ENCODE results near the gene LIPT2.

LIPT2 gene

DNA sequence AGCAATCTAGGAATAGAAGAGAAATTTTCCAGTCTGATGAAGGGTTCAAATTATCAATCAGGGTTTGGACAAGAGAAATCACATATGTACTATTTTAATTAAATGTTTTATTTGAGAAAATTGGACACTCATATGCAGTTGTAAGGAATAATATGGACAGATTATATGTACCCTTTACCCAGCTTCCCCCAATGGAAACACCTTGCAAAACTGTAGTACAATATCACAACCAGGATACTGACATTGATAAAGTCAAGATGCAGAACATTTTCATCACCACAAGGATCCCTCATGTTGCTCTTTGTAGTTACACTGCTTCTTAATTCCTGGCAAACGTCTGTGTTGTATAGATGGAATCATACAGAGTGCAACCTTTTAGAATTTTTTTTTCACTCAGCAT, 1.4 kb upstream of the LIPT2 start:
- DNase-seq, result no peak

- no peak for DNase-seq
Measured at GRCh38 chr11:74493791-74494630, 487 bp upstream of the LIPT2 start.

GRCh38 chr11:74492084-74492483, 1.4 kb downstream of the LIPT2 start:
- DNase-seq, result no peak

GRCh38 chr11:74490941-74491340, 2.6 kb downstream of the LIPT2 start:
- DNase-seq, result no peak

GRCh38 chr11:74487875-74488274, 5.6 kb downstream of the LIPT2 start:
- DNase-seq, result no peak

GRCh38 chr11:74485868-74486267, 7.7 kb downstream of the LIPT2 start:
- DNase-seq, result no peak

DNA sequence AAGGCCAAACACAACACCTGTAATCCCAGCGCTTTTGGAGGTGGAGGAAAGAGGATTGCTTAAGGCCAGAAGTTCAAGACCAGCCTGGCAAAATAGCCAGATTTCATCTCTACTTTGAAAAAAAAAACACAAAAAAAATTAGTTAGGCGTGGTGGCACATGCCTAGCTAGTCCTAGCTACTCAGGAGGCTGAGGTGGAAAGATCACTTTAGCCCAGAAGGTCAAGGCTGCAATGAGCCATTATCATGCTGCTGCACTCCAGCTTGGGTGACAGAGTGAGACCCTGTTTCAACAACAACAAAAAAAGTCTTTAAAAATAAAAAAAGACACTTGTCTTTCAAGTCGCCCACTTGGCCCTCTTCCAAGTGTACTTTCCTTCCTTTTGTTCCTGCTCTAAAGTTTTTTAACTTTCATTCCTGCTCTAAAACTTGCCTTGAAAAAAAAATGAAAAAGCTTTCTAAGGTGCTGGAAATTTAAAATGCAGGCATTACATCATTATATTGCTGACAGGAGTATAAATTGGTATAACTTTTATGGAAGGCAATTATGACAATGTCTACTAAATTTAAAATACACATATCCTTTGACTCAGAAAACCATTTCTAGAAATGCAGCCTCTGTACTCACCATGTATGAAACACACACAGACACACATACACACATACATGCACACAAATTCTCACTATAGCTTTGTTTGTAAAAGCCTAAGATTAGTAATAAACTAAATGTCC, 12.7 kb downstream of the LIPT2 start:
- no peak for DNase-seq

DNA sequence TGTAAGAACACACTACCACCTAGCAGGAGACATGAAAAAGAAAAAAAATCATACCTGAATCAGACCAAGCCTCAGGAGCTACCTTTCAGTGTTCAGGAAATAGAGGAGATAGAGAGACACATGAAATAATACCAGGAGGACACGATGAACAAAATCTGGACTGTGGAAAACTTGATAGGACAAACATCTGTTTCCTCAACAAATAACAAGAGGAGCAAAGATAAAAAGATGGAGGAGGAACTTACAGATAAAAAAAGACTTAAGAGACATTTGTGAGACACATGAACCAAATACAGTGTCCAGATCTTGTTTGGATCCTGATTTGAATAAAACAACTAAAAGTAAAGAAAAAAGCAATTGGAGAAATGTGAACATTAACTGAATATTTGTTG, 13.8 kb downstream of the LIPT2 start:
- DNase-seq, result no peak

DNA sequence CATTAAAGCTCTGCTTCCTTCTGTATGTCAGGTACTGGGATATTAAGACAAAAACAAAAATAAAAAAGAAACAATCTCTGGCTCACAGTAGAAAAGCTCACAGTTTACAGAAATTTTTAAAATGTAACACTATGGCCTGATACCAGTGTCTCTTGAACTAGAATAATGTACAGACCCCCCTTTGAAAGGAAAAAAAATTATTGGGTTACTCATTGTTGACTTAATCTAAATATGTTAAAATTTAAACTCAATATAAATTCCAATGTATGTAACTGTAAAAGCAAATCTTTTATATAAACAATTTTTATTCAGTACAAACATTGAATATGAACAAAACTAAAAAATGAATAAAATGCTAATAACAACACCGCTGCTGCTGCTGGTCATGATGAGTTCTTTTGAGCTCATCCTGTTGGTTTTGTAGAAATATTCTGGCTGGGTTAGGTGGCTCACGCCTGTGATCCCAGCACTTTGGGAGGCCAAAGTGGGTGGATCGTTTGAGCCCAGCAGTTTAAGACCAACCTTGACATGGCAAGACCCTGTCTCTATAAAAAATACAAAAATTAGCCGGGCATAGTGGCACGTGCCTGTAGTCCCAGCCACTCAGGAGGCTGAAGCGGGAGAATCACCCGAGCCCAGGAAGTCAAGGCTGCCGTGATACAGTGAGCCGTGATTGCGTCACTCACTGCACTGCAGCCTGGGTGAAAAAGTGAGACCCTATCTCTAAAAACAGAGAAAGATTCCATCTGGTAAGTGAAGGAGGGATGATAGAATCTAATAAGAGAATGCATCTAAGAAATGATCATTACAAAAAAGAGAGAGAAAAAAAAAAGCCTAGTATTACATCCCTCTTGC, 14.4 kb downstream of the LIPT2 start:
- DNase-seq, result no peak

DNA sequence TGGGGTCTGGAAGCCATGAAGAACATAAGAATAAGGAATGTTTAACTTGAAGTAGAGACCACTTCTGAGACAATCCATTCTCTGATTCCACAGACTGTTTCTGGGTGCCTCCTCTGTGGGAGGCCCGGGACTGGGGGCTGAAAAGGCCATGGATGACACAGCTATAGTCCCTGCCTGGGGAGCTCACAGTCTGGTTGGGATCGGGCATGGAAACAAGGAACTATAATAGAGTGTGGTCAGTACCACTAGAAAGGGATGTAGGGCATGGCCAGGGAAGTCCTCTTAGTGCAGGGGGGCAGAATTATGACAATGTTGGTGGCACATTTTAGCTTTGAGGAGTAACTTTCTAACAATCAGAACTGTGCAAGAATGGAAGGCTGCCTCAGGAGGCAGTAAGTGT, 17.0 kb downstream of the LIPT2 start:
- no peak for DNase-seq

GRCh38 chr11:74474316-74474715, 19.2 kb downstream of the LIPT2 start:
- no peak for DNase-seq

- no peak for DNase-seq
Measured at GRCh38 chr11:74473382-74474173, 19.9 kb downstream of the LIPT2 start.

GRCh38 chr11:74471668-74472429, 21.7 kb downstream of the LIPT2 start:
- no peak for DNase-seq

- no peak for DNase-seq
Measured at GRCh38 chr11:74471037-74471436, 22.5 kb downstream of the LIPT2 start.

- DNase-seq, result no peak
Measured at GRCh38 chr11:74470526-74470925, 23.0 kb downstream of the LIPT2 start.

DNA sequence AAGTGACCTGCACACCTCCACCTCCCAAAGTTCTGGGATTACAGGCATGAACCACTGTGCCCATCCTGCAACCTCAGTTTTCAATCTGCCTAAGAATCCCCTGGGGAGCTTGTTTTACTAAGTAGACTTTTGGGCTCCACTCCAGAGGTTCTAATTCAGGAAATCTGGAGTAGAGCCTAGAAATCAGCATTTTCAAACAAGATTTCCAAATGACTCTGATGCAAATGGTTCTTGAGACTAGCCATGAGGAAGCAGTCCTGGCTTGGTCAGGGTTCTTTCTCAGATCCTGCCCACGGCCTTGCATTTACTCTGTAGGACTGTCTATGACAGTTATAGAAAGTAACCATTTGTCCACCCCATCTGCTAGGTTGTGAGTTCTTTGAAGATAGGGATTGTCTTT, 24.6 kb downstream of the LIPT2 start:
- DNase-seq, result no peak

DNA sequence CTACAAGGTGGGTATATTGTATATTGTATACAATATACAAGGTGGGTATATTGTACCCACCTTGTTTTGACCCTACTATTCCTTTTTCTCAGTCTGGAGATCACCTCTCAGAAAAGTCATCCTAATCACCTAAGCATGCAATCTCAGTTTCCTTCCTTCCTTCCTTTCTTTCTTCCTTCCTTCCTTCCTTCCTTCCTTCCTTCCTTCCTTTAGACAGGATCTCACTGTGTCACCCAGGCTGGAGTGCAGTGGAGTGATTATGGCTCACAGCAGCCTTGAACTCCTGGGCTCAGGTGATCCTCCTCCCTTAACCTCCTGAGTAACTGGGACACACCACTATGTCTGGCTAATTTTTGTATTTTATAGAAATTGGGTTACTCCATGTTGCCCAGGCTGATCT, 25.0 kb downstream of the LIPT2 start:
- no peak for DNase-seq

DNA sequence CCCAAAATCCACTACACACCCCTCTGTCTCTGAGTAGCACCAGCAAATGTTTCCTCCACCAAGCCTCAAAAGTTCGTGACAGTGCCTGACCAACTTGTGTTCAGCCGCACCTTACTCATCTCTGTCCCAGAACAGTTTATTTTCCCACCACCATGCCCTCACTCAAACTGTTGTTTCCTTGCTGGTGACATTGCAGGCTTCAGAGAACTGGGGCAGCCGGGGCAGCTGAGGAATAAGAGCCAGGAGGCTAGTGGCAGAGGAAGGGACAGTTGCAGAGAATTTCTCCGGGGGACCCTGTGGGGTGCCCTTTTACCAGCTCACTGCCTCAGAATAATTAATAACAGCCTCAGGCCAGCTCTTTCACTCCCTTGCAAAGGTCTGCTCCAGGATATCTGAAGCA, 25.5 kb downstream of the LIPT2 start:
- no peak for DNase-seq

GRCh38 chr11:74466916-74467885, 26.3 kb downstream of the LIPT2 start, which contains the start of gene KCNE3:
Gene KCNE3 (minus strand): TSS chr11:74467549. CDS start chr11:74457563, 9,986 bp downstream.
- DNase-seq, result no peak

DNA sequence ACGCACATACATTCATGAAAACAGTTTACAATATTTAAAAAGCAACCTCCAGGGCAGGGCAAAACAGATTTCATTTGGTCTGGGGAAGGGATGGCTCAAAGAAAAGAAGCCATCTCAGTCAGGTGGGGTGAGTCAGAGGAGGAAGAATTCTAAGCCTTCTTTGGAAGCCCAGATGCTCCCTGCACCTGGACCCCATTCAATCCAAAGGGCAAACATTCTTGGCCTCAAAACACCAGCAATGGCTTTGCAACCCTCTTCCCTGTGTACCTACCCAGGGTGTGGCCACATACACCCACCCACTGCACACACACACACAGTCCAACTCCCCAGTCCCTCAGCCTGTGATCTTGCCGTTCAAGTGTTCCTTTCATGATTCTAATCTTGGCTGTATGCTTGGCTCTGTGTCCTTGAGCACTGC, 28.2 kb downstream of the LIPT2 start:
- no peak for DNase-seq
